Epithelial cell of proximal tubule (primary cell): ENCODE results near the gene ARHGEF7. TPM values are rescaled to one million over a fixed set of nuclear protein-coding genes. Genes with fewer than 3 reads are reported as not detected.

Experiments used
- DNase-seq: peaks from one replicate; pipeline ENCODE4 v3.0.0-alpha.2; 2011; ENCODE audit warnings: low read depth
- H3K4me3 ChIP-seq: 2 replicates; pipeline ENCODE4 v1.5.1; 2011; ENCODE audit warnings: low read depth, mild to moderate bottlenecking, low read length
- CTCF ChIP-seq: conservative IDR thresholded peaks from 2 replicates; pipeline ENCODE4 v1.5.1; 2012; ENCODE audit warnings: low read depth, mild to moderate bottlenecking, low read length
- total RNA-seq: library from RNA; depleted of rRNA; stranded (reverse); fragments of >200 nt; gene quantifications from 2 replicates; pipeline ENCODE4 v1.2.3, GENCODE V29; 2015

ARHGEF7 gene
- total RNA-seq, 1 donor from 2014 or later, result 21.9 TPM

- no peak for DNase-seq
- no peak for TF ChIP-seq CTCF
- H3K4me3 ChIP-seq, result no peak overlapping the region
Observed at GRCh38 chr13:111329641-111330040, 214.5 kb downstream of the ARHGEF7 start.

- no peak for DNase-seq
- TF ChIP-seq CTCF, result no peak
- H3K4me3 ChIP-seq, result no peak overlapping the region
Observed at GRCh38 chr13:111330066-111330610, 215.0 kb downstream of the ARHGEF7 start.

GRCh38 chr13:111335298-111335697 lies 220.2 kb downstream of the ARHGEF7 start:
- TF ChIP-seq CTCF, result no peak
- H3K4me3 ChIP-seq, result no peak overlapping the region
- no peak for DNase-seq

- no peak for TF ChIP-seq CTCF
- no peak overlapping the region for H3K4me3 ChIP-seq
- DNase-seq, result no peak
Observed at GRCh38 chr13:111336666-111337065, 221.6 kb downstream of the ARHGEF7 start.

GRCh38 chr13:111337206-111337605 lies 222.1 kb downstream of the ARHGEF7 start:
- peak; percentile 6 for DNase-seq
- TF ChIP-seq CTCF, result no peak
- H3K4me3 ChIP-seq, result no peak overlapping the region

GRCh38 chr13:111337741-111338140 lies 222.6 kb downstream of the ARHGEF7 start:
- H3K4me3 ChIP-seq, result no peak overlapping the region
- no peak for DNase-seq
- TF ChIP-seq CTCF, result no peak

- TF ChIP-seq CTCF, result no peak
- DNase-seq, result no peak
- H3K4me3 ChIP-seq, result no peak overlapping the region
Observed at GRCh38 chr13:111338841-111339240, 223.7 kb downstream of the ARHGEF7 start.
